ENCODE results near the gene PCDH9.

DNA sequence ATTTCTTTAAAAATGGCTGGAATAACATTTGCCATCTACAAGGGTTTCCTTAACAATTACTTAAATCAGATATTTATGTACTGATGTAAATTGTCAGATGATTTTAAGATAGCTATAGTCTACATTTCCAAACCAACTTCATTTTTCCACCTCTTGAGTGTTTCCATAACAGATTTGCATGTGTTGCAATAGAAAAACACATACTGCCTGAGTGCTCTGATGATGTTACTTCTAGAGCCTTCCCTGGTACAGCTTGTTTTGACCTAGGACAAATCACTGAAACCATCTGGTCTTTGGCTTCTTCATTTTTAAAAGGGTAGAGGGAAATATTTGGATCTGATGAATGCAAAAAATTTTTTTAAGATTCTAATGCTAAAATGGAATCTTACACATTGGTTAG, 245.9 kb downstream of the PCDH9 start:
- TF ChIP-seq, protein P1, sequence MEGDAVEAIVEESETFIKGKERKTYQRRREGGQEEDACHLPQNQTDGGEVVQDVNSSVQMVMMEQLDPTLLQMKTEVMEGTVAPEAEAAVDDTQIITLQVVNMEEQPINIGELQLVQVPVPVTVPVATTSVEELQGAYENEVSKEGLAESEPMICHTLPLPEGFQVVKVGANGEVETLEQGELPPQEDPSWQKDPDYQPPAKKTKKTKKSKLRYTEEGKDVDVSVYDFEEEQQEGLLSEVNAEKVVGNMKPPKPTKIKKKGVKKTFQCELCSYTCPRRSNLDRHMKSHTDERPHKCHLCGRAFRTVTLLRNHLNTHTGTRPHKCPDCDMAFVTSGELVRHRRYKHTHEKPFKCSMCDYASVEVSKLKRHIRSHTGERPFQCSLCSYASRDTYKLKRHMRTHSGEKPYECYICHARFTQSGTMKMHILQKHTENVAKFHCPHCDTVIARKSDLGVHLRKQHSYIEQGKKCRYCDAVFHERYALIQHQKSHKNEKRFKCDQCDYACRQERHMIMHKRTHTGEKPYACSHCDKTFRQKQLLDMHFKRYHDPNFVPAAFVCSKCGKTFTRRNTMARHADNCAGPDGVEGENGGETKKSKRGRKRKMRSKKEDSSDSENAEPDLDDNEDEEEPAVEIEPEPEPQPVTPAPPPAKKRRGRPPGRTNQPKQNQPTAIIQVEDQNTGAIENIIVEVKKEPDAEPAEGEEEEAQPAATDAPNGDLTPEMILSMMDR (conservative IDR thresholded peaks at IDR 0.05; ENCODE audit: low read length) = no peak
- no peak for TF ChIP-seq EZH2phosphoT487 (IDR thresholded peaks at IDR 0.05; ENCODE audit: borderline replicate concordance)

All from Loucy (cell line).